ENCODE data around the gene MAMDC4.

Gene MAMDC4

GRCh38 chr9:136888454-136888853 lies 36.3 kb downstream of the MAMDC4 start:
- no peak overlapping the region for H3K27ac ChIP-seq (ENCODE audit: low read depth, low read length)
- no peaks in the 10 kb centered on the region for H3K27me3 ChIP-seq (ENCODE audit: control insufficient read depth in 5 of 5, insufficient read depth in 4 of 5, low read length in 5 of 5)
- H3K4me1 ChIP-seq (ENCODE audit: control insufficient read depth in 5 of 5, insufficient read depth in 5 of 5, low read length in 5 of 5): peaks cover 0 to 18% (median 14%) of the 10 kb centered on the region in 5 donors
- no peak overlapping the region for H3K4me3 ChIP-seq (ENCODE audit: low read depth in 1 of 5, low read length in 5 of 5)
- H3K9me3 ChIP-seq (ENCODE audit: control insufficient read depth in 5 of 5, low read length in 5 of 5): no peaks in the 10 kb centered on the region
- peaks cover 0 to 14% (median 9%) of the 10 kb centered on the region in 5 donors for H3K36me3 ChIP-seq (ENCODE audit: control insufficient read depth in 5 of 5, insufficient read depth in 5 of 5, low read length in 5 of 5)
- no peak overlapping the region for H3K9ac ChIP-seq (ENCODE audit: low read length in 5 of 5)

- Histone ChIP-seq H3K4me1 (ENCODE audit: control insufficient read depth in 5 of 5, insufficient read depth in 5 of 5, low read length in 5 of 5) (peaks cover 0 to 18% (median 14%) of the 10 kb centered on the region in 5 donors), H3K27me3 (ENCODE audit: control insufficient read depth in 5 of 5, insufficient read depth in 4 of 5, low read length in 5 of 5) (no peaks in the 10 kb centered on the region), H3K36me3 (ENCODE audit: control insufficient read depth in 5 of 5, insufficient read depth in 5 of 5, low read length in 5 of 5) (peaks cover 0 to 17% (median 9%) of the 10 kb centered on the region in 5 donors), H3K4me3 (ENCODE audit: low read depth in 1 of 5, low read length in 5 of 5) (no peak overlapping the region), H3K9me3 (ENCODE audit: control insufficient read depth in 5 of 5, low read length in 5 of 5) (no peaks in the 10 kb centered on the region), H3K27ac (ENCODE audit: low read depth, low read length) (no peak overlapping the region), H3K9ac (ENCODE audit: low read length in 5 of 5) (no peak overlapping the region)
Observed at GRCh38 chr9:136889858-136890257, 37.7 kb downstream of the MAMDC4 start.

GRCh38 chr9:136890661-136891060 lies 38.5 kb downstream of the MAMDC4 start:
- Histone ChIP-seq H3K4me1 (ENCODE audit: control insufficient read depth in 5 of 5, insufficient read depth in 5 of 5, low read length in 5 of 5) (peaks cover 0 to 14% (median 12%) of the 10 kb centered on the region in 5 donors), H3K36me3 (ENCODE audit: control insufficient read depth in 5 of 5, insufficient read depth in 5 of 5, low read length in 5 of 5) (peaks cover 0 to 23% (median 12%) of the 10 kb centered on the region in 5 donors), H3K4me3 (ENCODE audit: low read depth in 1 of 5, low read length in 5 of 5) (no peak overlapping the region), H3K27me3 (ENCODE audit: control insufficient read depth in 5 of 5, insufficient read depth in 4 of 5, low read length in 5 of 5) (no peaks in the 10 kb centered on the region), H3K27ac (ENCODE audit: low read depth, low read length) (no peak overlapping the region), H3K9me3 (ENCODE audit: control insufficient read depth in 5 of 5, low read length in 5 of 5) (no peaks in the 10 kb centered on the region), H3K9ac (ENCODE audit: low read length in 5 of 5) (no peak overlapping the region)

- Histone ChIP-seq H3K9me3 (ENCODE audit: control insufficient read depth in 5 of 5, low read length in 5 of 5) (no peaks in the 10 kb centered on the region), H3K27me3 (ENCODE audit: control insufficient read depth in 5 of 5, insufficient read depth in 4 of 5, low read length in 5 of 5) (no peaks in the 10 kb centered on the region), H3K36me3 (ENCODE audit: control insufficient read depth in 5 of 5, insufficient read depth in 5 of 5, low read length in 5 of 5) (peaks cover 0 to 39% (median 29%) of the 10 kb centered on the region in 5 donors), H3K27ac (ENCODE audit: low read depth, low read length) (no peak overlapping the region), H3K4me1 (ENCODE audit: control insufficient read depth in 5 of 5, insufficient read depth in 5 of 5, low read length in 5 of 5) (peaks cover 0 to 9% (median 0%) of the 10 kb centered on the region in 5 donors), H3K9ac (ENCODE audit: low read length in 5 of 5) (no peak overlapping the region), H3K4me3 (ENCODE audit: low read depth in 1 of 5, low read length in 5 of 5) (no peak overlapping the region)
Observed at GRCh38 chr9:136896027-136896426, 43.9 kb downstream of the MAMDC4 start.

GRCh38 chr9:136898483-136899100 lies 46.4 kb downstream of the MAMDC4 start:
- no peak overlapping the region for H3K9ac ChIP-seq (ENCODE audit: low read length in 5 of 5)
- H3K9me3 ChIP-seq (ENCODE audit: control insufficient read depth in 5 of 5, low read length in 5 of 5): no peaks in the 10 kb centered on the region
- H3K36me3 ChIP-seq (ENCODE audit: control insufficient read depth in 5 of 5, insufficient read depth in 5 of 5, low read length in 5 of 5): peaks cover 0 to 42% (median 31%) of the 10 kb centered on the region in 5 donors
- H3K4me1 ChIP-seq (ENCODE audit: control insufficient read depth in 5 of 5, insufficient read depth in 5 of 5, low read length in 5 of 5): peaks cover 5 to 33% (median 24%) of the 10 kb centered on the region in 5 donors
- no peak overlapping the region for H3K4me3 ChIP-seq (ENCODE audit: low read depth in 1 of 5, low read length in 5 of 5)
- H3K27me3 ChIP-seq (ENCODE audit: control insufficient read depth in 5 of 5, insufficient read depth in 4 of 5, low read length in 5 of 5): no peaks in the 10 kb centered on the region
- H3K27ac ChIP-seq (ENCODE audit: low read depth, low read length): no peak overlapping the region

- peaks cover 0 to 42% (median 31%) of the 10 kb centered on the region in 5 donors for H3K36me3 ChIP-seq (ENCODE audit: control insufficient read depth in 5 of 5, insufficient read depth in 5 of 5, low read length in 5 of 5)
- no peak overlapping the region for H3K9ac ChIP-seq (ENCODE audit: low read length in 5 of 5)
- H3K27me3 ChIP-seq (ENCODE audit: control insufficient read depth in 5 of 5, insufficient read depth in 4 of 5, low read length in 5 of 5): no peaks in the 10 kb centered on the region
- H3K27ac ChIP-seq (ENCODE audit: low read depth, low read length): no peak overlapping the region
- H3K9me3 ChIP-seq (ENCODE audit: control insufficient read depth in 5 of 5, low read length in 5 of 5): no peaks in the 10 kb centered on the region
- peaks cover 5 to 35% (median 24%) of the 10 kb centered on the region in 5 donors for H3K4me1 ChIP-seq (ENCODE audit: control insufficient read depth in 5 of 5, insufficient read depth in 5 of 5, low read length in 5 of 5)
- no peak overlapping the region for H3K4me3 ChIP-seq (ENCODE audit: low read depth in 1 of 5, low read length in 5 of 5)
Observed at GRCh38 chr9:136899196-136899595, 47.0 kb downstream of the MAMDC4 start.

- H3K4me3 ChIP-seq (ENCODE audit: low read depth in 1 of 5, low read length in 5 of 5): no peak overlapping the region
- H3K27me3 ChIP-seq (ENCODE audit: control insufficient read depth in 5 of 5, insufficient read depth in 4 of 5, low read length in 5 of 5): no peaks in the 10 kb centered on the region
- no peaks in the 10 kb centered on the region for H3K9me3 ChIP-seq (ENCODE audit: control insufficient read depth in 5 of 5, low read length in 5 of 5)
- peaks cover 5 to 35% (median 24%) of the 10 kb centered on the region in 5 donors for H3K4me1 ChIP-seq (ENCODE audit: control insufficient read depth in 5 of 5, insufficient read depth in 5 of 5, low read length in 5 of 5)
- peak overlapping the region; percentile 90 for H3K27ac ChIP-seq (ENCODE audit: low read depth, low read length)
- H3K36me3 ChIP-seq (ENCODE audit: control insufficient read depth in 5 of 5, insufficient read depth in 5 of 5, low read length in 5 of 5): peaks cover 0 to 36% (median 30%) of the 10 kb centered on the region in 5 donors
- no peak overlapping the region for H3K9ac ChIP-seq (ENCODE audit: low read length in 5 of 5)
Observed at GRCh38 chr9:136900556-136900955, 48.4 kb downstream of the MAMDC4 start.

- Histone ChIP-seq H3K4me1 (ENCODE audit: control insufficient read depth in 5 of 5, insufficient read depth in 5 of 5, low read length in 5 of 5) (peaks cover 5 to 35% (median 24%) of the 10 kb centered on the region in 5 donors), H3K27ac (ENCODE audit: low read depth, low read length) (peak overlapping the region; percentile 90), H3K36me3 (ENCODE audit: control insufficient read depth in 5 of 5, insufficient read depth in 5 of 5, low read length in 5 of 5) (peaks cover 0 to 36% (median 30%) of the 10 kb centered on the region in 5 donors), H3K27me3 (ENCODE audit: control insufficient read depth in 5 of 5, insufficient read depth in 4 of 5, low read length in 5 of 5) (no peaks in the 10 kb centered on the region), H3K9ac (ENCODE audit: low read length in 5 of 5) (peak overlapping the region in 3 of 5 donors; percentile 41 to 63 (median 48)), H3K9me3 (ENCODE audit: control insufficient read depth in 5 of 5, low read length in 5 of 5) (no peaks in the 10 kb centered on the region), H3K4me3 (ENCODE audit: low read depth in 1 of 5, low read length in 5 of 5) (peak overlapping the region in 1 of 5 donors; percentile 17)
Observed at GRCh38 chr9:136900988-136901515, 48.9 kb downstream of the MAMDC4 start.

GRCh38 chr9:136901516-136902258 lies 49.5 kb downstream of the MAMDC4 start:
- peak overlapping the region; percentile 19 to 50 (median 28) for H3K4me3 ChIP-seq (ENCODE audit: low read depth in 1 of 5, low read length in 5 of 5)
- no peaks in the 10 kb centered on the region for H3K27me3 ChIP-seq (ENCODE audit: control insufficient read depth in 5 of 5, insufficient read depth in 4 of 5, low read length in 5 of 5)
- H3K36me3 ChIP-seq (ENCODE audit: control insufficient read depth in 5 of 5, insufficient read depth in 5 of 5, low read length in 5 of 5): peaks cover 0 to 37% (median 31%) of the 10 kb centered on the region in 5 donors
- H3K4me1 ChIP-seq (ENCODE audit: control insufficient read depth in 5 of 5, insufficient read depth in 5 of 5, low read length in 5 of 5): peaks cover 5 to 35% (median 24%) of the 10 kb centered on the region in 5 donors
- H3K9me3 ChIP-seq (ENCODE audit: control insufficient read depth in 5 of 5, low read length in 5 of 5): no peaks in the 10 kb centered on the region
- peak overlapping the region; percentile 90 for H3K27ac ChIP-seq (ENCODE audit: low read depth, low read length)
- H3K9ac ChIP-seq (ENCODE audit: low read length in 5 of 5): peak overlapping the region in 4 of 5 donors; percentile 41 to 63 (median 54)

All from subcutaneous abdominal adipose tissue (tissue), 5 donors.